OCI-LY7 (cell line): ENCODE data around the gene ZNF117. TPM values are rescaled to one million over a fixed set of nuclear protein-coding genes. Genes with fewer than 3 reads are reported as not detected.
"Not testable (repeated sequence)": the region's sequence is repeated elsewhere in the genome, so short reads cannot be mapped to it uniquely, and the experiment has no call there.

Source experiments
- BruUV-seq: library from RNA; stranded (reverse); fragments of 400-500 nt; replicated peaks from 2 replicates; lab custom pipeline; 2021; lab: Mats Ljungman, UMichigan
- CTCF ChIA-PET: fragments of 300-600 bp; sonication (Branson Sonifier 250); formaldehyde crosslinking; loops from one replicate; lab custom pipeline; 2022; ENCODE audit warnings: antibody characterized with exemption; ENCODE audit not compliant: unreplicated experiment; lab: Charles Lee
- POLR2A ChIA-PET: fragments of 300-600 bp; sonication (Branson Sonifier 250); formaldehyde crosslinking; loops from one replicate; lab custom pipeline; 2022; ENCODE audit warnings: antibody characterized with exemption; lab: Charles Lee
- DNase-seq: peaks from one replicate; pipeline ENCODE4 v3.0.0-alpha.2; 2015; ENCODE audit warnings: low spot score
- H2AFZ ChIP-seq: fragments of 200-600 bp; sonication (generic), shearing (Covaris generic); 2 replicates; pipeline ENCODE4 v1.6.1; 2014; ENCODE audit warnings: mild to moderate bottlenecking, antibody characterized with exemption, low read length, moderate library complexity
- H3K27ac ChIP-seq: fragments of 200-600 bp; sonication (generic); 2 replicates; pipeline ENCODE4 v1.5.1; 2014; ENCODE audit warnings: mixed run types, low read depth, mild to moderate bottlenecking, moderate library complexity, low read length, inconsistent platforms; ENCODE audit not compliant: poor library complexity, severe bottlenecking
- H3K36me3 ChIP-seq: fragments of 200-600 bp; sonication (generic); 2 replicates; pipeline ENCODE4 v1.6.1; 2014; ENCODE audit warnings: mild to moderate bottlenecking, antibody characterized with exemption, low read length, moderate library complexity, mixed read lengths; ENCODE audit not compliant: insufficient read depth
- H3K4me1 ChIP-seq: fragments of 200-600 bp; sonication (generic); 2 replicates; pipeline ENCODE4 v1.5.1; 2014; ENCODE audit warnings: mild to moderate bottlenecking, low read length; ENCODE audit not compliant: insufficient read depth, poor library complexity, severe bottlenecking
- H3K4me2 ChIP-seq: fragments of 200-600 bp; sonication (generic); 2 replicates; pipeline ENCODE4 v1.6.1; 2014; ENCODE audit warnings: mild to moderate bottlenecking, low read length
- H3K4me3 ChIP-seq: fragments of 200-600 bp; sonication (generic); 2 replicates; pipeline ENCODE4 v1.5.1; 2014; ENCODE audit warnings: mild to moderate bottlenecking, low read depth, low read length; ENCODE audit not compliant: poor library complexity, severe bottlenecking
- H3K79me2 ChIP-seq: fragments of 200-600 bp; sonication (generic); 2 replicates; pipeline ENCODE4 v1.6.1; 2016; ENCODE audit warnings: low read depth, mild to moderate bottlenecking, low read length, moderate library complexity, mixed read lengths; ENCODE audit not compliant: insufficient read depth
- H3K9me2 ChIP-seq: fragments of 200-600 bp; sonication (generic); 2 replicates; pipeline ENCODE4 v1.6.1; 2016; ENCODE audit warnings: mild to moderate bottlenecking, low read length, mixed read lengths; ENCODE audit not compliant: insufficient read depth
- H3K9me3 ChIP-seq: fragments of 200-600 bp; sonication (generic); 2 replicates; pipeline ENCODE4 v1.6.1; 2014; ENCODE audit warnings: mild to moderate bottlenecking, mixed run types, low read length, mixed read lengths
- H4K20me1 ChIP-seq: fragments of 200-600 bp; sonication (generic); 2 replicates; pipeline ENCODE4 v1.6.1; 2014; ENCODE audit warnings: mild to moderate bottlenecking, antibody characterized with exemption, low read length, moderate library complexity, mixed read lengths; ENCODE audit not compliant: insufficient read depth
- CTCF ChIP-seq: fragments of 200-600 bp; sonication (generic); conservative IDR thresholded peaks from 2 replicates; pipeline ENCODE4 v1.5.1; 2014; ENCODE audit warnings: mild to moderate bottlenecking, antibody characterized with exemption, low read length, moderate library complexity, mixed read lengths
- intact Hi-C: fragments of 100-400 bp; cut with micrococcal nuclease; formaldehyde crosslinking; loops from one replicate; pipeline ENCODE4 v1.10.0; 2022; ENCODE audit not compliant: unreplicated experiment
- total RNA-seq, 2 experiments: library from RNA; depleted of rRNA in 1 of 2; stranded (reverse); fragments of >200 nt in 1 of 2; shearing (Covaris generic) in 1 of 2; gene quantifications; 2 replicates each; pipeline ENCODE4 v1.2.3, GENCODE V29; 2014 to 2022

The ZNF117 gene
- total RNA-seq, 2 experiments from 2014 or later, result 19.5 to 32.8 TPM

- H3K4me2 ChIP-seq, POLR2A ChIA-PET, H3K4me3 ChIP-seq, H3K9me2 ChIP-seq, H3K9me3 ChIP-seq, H2AFZ ChIP-seq, intact Hi-C loops, H3K36me3 ChIP-seq, BruUV-seq, H3K27ac ChIP-seq, CTCF ChIA-PET, DNase-seq, H4K20me1 ChIP-seq: not testable (repeated sequence)
- Histone ChIP-seq H3K4me1 (peaks cover 20% of the 10 kb centered on the region), H3K79me2 (peaks cover 20% of the 10 kb centered on the region)
These were observed 18.6 kb upstream of the ZNF117 start for GRCh38 chr7:65009394-65009793.

GRCh38 chr7:65007036-65007435, 16.2 kb upstream of the ZNF117 start:
- peak overlapping the region; percentile 94 for H3K4me3 ChIP-seq
- H3K9me3 ChIP-seq, result peaks cover 14% of the 10 kb centered on the region
- CTCF ChIA-PET, intact Hi-C loops, DNase-seq, H3K9me2 ChIP-seq, H4K20me1 ChIP-seq, BruUV-seq: not testable (repeated sequence)
- POLR2A ChIA-PET, result interaction anchor here (0.7 to 3.0 kb wide), 9 partner anchors 14 to 700 kb away, joined by 3 to 22 read pairs (median 4); partner anchors contain the start of gene ZNF107
- peak overlapping the region; percentile 26 for H3K27ac ChIP-seq
- peaks cover 30% of the 10 kb centered on the region for H3K36me3 ChIP-seq
- H3K79me2 ChIP-seq, result peaks cover 43% of the 10 kb centered on the region
- H3K4me1 ChIP-seq, result peaks cover 27% of the 10 kb centered on the region
- H3K4me2 ChIP-seq, result peak overlapping the region; percentile 41; the same call in 1 of the 2 replicates
- H2AFZ ChIP-seq, result peak overlapping the region; percentile 96

- H3K9me2 ChIP-seq, result no peaks in the 10 kb centered on the region
- TF ChIP-seq CTCF, result no peak
These were observed 15.5 kb upstream of the ZNF117 start, which contains the start of gene ERV3-1 for GRCh38 chr7:65006094-65006992. Gene ERV3-1, minus strand, starts transcription at chr7:65006687. Its CDS starts 13,661 bp downstream, at chr7:64993026.

More at GRCh38 chr7:65006094-65006992, 15.5 kb upstream of the ZNF117 start, which contains the start of gene ERV3-1:
- H2AFZ ChIP-seq, result peak within 1 kb of the TSS; percentile 96
- H3K4me3 ChIP-seq, result peak within 1 kb of the TSS; percentile 94
- no peaks in the 10 kb centered on the region for H4K20me1 ChIP-seq
- peak; percentile 98 for DNase-seq
- H3K4me1 ChIP-seq, result peaks cover 28% of the 10 kb centered on the region
- H3K4me2 ChIP-seq, result peak within 1 kb of the TSS; percentile 82
- ChIA-PET POLR2A (interaction anchor here (0.5 to 3.0 kb wide), 11 partner anchors 14 to 1621 kb away, joined by 3 to 22 read pairs (median 4); partner anchors contain the start of gene ZNF107), CTCF (interaction anchor here (0.5 kb wide), 1 partner anchor 105 kb away, joined by 3 read pairs; no protein-coding TSS in a partner anchor)
- H3K27ac ChIP-seq, result peak within 1 kb of the TSS; percentile 72
- H3K36me3 ChIP-seq, result peaks cover 37% of the 10 kb centered on the region
- intact Hi-C loops, result no loop called here
- BruUV-seq, result no TSS peak
- peaks cover 50% of the 10 kb centered on the region for H3K79me2 ChIP-seq
- peaks cover 21% of the 10 kb centered on the region for H3K9me3 ChIP-seq
